GM18499 (cell line): ENCODE results near the gene OGFOD3.

Experiments used
- ATAC-seq: cut with Tn5 transposase; IDR thresholded peaks from one replicate; pipeline ENCODE4 v1.9.1; 2021; ENCODE audit warnings: moderate number of reproducible peaks; ENCODE audit not compliant: insufficient read depth, unreplicated experiment

Gene OGFOD3

GRCh38 chr17:82410014-82410716 is 8.2 kb downstream of the OGFOD3 start:
- ATAC-seq: no peak

GRCh38 chr17:82408938-82409318 is 9.5 kb downstream of the OGFOD3 start:
- no peak for ATAC-seq

GRCh38 chr17:82408288-82408937 is 10.0 kb downstream of the OGFOD3 start:
- no peak for ATAC-seq

GRCh38 chr17:82407255-82407654 is 11.1 kb downstream of the OGFOD3 start:
- no peak for ATAC-seq

GRCh38 chr17:82406131-82406671 is 12.2 kb downstream of the OGFOD3 start:
- ATAC-seq: no peak

- ATAC-seq: no peak
Observed at GRCh38 chr17:82405051-82405450, 13.3 kb downstream of the OGFOD3 start.

- ATAC-seq: no peak
Observed at GRCh38 chr17:82403662-82404660, 14.4 kb downstream of the OGFOD3 start.

- ATAC-seq: no peak
Observed at GRCh38 chr17:82402865-82403264, 15.5 kb downstream of the OGFOD3 start.

- ATAC-seq: no peak
Observed at GRCh38 chr17:82400830-82401229, 17.6 kb downstream of the OGFOD3 start.

- no peak for ATAC-seq
Observed at GRCh38 chr17:82400206-82400605, 18.2 kb downstream of the OGFOD3 start.

GRCh38 chr17:82399601-82400101 is 18.7 kb downstream of the OGFOD3 start:
- ATAC-seq: no peak

GRCh38 chr17:82399041-82399441 is 19.3 kb downstream of the OGFOD3 start:
- ATAC-seq: no peak

- ATAC-seq: no peak
Observed at GRCh38 chr17:82397449-82398335, 20.7 kb downstream of the OGFOD3 start.

GRCh38 chr17:82396601-82397435 is 21.6 kb downstream of the OGFOD3 start:
- ATAC-seq: no peak

GRCh38 chr17:82394278-82394677 is 24.1 kb downstream of the OGFOD3 start:
- ATAC-seq: no peak

- no peak for ATAC-seq
Observed at GRCh38 chr17:82392941-82393340, 25.4 kb downstream of the OGFOD3 start.

- ATAC-seq: no peak
Observed at GRCh38 chr17:82392209-82392920, 26.0 kb downstream of the OGFOD3 start.

GRCh38 chr17:82391496-82392066 is 26.8 kb downstream of the OGFOD3 start:
- no peak for ATAC-seq
